Mammary epithelial cell (primary cell): ENCODE data around the gene SH3TC1.

ENCODE experiments used
- EZH2 ChIP-seq: IDR thresholded peaks from 2 replicates; pipeline ENCODE4 v1.6.1; 2012; ENCODE audit warnings: low read length, inconsistent platforms, borderline replicate concordance
- TF ChIP-seq, protein P1 (sequence below), 2 donors: IDR thresholded peaks in 1 of 2; conservative IDR thresholded peaks in 1 of 2; 2 replicates each; pipeline ENCODE4 v1.5.1; 2011 to 2012; ENCODE audit warnings: inconsistent platforms in 2 of 2, low read length in 2 of 2, mild to moderate bottlenecking in 2 of 2, control low read depth in 1 of 2, low read depth in 1 of 2; ENCODE audit not compliant: insufficient read depth in 1 of 2; ENCODE audit errors: extremely low read depth in 1 of 2

DNA sequence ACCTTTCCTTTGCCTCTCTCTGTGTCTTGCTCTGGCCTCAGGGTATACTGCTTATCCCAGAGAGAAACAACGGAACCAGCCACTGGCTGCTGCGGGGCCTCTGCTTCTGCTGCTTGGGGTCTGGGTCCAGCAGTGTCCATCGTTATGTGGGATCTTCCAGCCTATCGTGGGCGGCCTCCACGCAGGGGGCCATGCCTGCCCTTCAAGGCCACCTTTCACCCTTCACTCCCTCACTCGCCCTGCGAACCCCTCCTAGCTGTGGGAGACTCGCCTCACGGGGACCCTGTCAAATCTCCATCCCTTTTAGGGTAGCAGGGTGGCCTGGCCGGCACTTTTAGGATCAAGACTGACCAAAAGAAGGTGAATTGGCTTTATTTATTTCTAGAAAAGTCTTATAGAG, 21.1 kb upstream of the SH3TC1 start:
- TF ChIP-seq, protein P1, sequence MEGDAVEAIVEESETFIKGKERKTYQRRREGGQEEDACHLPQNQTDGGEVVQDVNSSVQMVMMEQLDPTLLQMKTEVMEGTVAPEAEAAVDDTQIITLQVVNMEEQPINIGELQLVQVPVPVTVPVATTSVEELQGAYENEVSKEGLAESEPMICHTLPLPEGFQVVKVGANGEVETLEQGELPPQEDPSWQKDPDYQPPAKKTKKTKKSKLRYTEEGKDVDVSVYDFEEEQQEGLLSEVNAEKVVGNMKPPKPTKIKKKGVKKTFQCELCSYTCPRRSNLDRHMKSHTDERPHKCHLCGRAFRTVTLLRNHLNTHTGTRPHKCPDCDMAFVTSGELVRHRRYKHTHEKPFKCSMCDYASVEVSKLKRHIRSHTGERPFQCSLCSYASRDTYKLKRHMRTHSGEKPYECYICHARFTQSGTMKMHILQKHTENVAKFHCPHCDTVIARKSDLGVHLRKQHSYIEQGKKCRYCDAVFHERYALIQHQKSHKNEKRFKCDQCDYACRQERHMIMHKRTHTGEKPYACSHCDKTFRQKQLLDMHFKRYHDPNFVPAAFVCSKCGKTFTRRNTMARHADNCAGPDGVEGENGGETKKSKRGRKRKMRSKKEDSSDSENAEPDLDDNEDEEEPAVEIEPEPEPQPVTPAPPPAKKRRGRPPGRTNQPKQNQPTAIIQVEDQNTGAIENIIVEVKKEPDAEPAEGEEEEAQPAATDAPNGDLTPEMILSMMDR (conservative IDR thresholded peaks at IDR 0.05 in 1 of 2, IDR thresholded peaks at IDR 0.05 in 1 of 2; ENCODE audit: extremely low read depth in 1 of 2, insufficient read depth in 1 of 2, low read depth in 1 of 2, low read length in 2 of 2): no peak
- TF ChIP-seq EZH2: no peak
